ENCODE results near the gene NDUFAF8.

Gene NDUFAF8

DNA sequence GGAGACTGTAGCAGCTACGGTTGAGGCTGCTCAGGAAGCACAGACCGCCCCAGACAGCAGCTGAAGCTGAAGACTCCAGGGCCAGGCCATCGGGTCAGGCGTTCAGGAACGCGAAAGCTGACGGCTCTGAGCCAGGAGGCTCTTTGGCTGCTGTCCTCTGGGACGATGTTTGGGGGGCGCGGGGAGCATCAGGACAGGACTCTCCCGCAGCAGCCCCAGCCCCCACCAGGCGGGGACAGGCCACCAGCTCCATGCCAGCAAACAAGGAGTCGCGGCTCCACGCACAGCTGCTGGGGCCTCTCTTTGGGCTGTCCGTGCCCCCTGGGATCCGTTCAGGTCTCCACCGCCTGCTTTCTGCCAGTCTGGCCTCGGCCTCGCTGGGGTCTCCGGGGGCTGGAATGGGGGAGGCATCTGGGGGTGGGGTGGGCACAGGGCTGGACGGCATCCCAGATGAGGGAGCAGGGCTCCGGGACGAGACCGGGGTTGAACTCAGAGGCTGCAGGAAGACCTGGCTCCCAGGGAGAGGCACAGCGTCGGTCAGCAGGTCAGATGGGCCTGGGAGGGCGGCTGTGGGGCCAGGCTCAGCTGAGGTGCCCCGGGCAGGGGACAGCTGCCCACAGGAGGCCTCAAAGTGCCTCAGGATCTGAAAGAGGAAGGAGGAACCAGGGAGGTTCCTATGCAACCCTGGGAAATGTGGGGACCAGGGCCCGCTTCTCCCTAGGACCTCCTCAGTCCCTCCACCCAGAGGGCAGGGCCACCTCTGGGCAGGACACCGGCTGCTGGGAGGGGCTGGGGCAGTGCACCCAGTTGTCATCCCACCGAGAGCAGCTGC, 10.1 kb upstream of the NDUFAF8 start:
- Histone ChIP-seq H2AFZ (ENCODE audit: low read depth, low read length, severe bottlenecking) (no peak overlapping the region), H3K9ac (ENCODE audit: low read length) (no peak overlapping the region), H3K4me2 (ENCODE audit: low read depth, low read length, poor library complexity, severe bottlenecking) (no peak overlapping the region), H3K27me3 (ENCODE audit: low read length) (no peaks in the 10 kb centered on the region), H3K79me2 (ENCODE audit: insufficient read depth, low read length) (no peaks in the 10 kb centered on the region), H3K4me3 (ENCODE audit: insufficient read depth, low read length, poor library complexity, severe bottlenecking) (no peak overlapping the region), H3K27ac (ENCODE audit: low read depth, low read length) (no peak overlapping the region), H3K9me3 (ENCODE audit: insufficient read depth, low read length) (no peaks in the 10 kb centered on the region), H4K20me1 (ENCODE audit: low read depth, low read length) (no peaks in the 10 kb centered on the region), H3F3A (ENCODE audit: insufficient read depth) (no peaks in the 10 kb centered on the region), H3K36me3 (ENCODE audit: low read length) (no peaks in the 10 kb centered on the region), H3K9me2 (replicated peaks; ENCODE audit: insufficient read depth, low read length) (no peaks in the 10 kb centered on the region)
- TF ChIP-seq, protein P1, sequence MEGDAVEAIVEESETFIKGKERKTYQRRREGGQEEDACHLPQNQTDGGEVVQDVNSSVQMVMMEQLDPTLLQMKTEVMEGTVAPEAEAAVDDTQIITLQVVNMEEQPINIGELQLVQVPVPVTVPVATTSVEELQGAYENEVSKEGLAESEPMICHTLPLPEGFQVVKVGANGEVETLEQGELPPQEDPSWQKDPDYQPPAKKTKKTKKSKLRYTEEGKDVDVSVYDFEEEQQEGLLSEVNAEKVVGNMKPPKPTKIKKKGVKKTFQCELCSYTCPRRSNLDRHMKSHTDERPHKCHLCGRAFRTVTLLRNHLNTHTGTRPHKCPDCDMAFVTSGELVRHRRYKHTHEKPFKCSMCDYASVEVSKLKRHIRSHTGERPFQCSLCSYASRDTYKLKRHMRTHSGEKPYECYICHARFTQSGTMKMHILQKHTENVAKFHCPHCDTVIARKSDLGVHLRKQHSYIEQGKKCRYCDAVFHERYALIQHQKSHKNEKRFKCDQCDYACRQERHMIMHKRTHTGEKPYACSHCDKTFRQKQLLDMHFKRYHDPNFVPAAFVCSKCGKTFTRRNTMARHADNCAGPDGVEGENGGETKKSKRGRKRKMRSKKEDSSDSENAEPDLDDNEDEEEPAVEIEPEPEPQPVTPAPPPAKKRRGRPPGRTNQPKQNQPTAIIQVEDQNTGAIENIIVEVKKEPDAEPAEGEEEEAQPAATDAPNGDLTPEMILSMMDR (IDR thresholded peaks at IDR 0.05; ENCODE audit: insufficient read depth, low read length, poor library complexity, severe bottlenecking): no peak
- TF ChIP-seq EZH2phosphoT487 (conservative IDR thresholded peaks at IDR 0.05; ENCODE audit: low read length): no peak

DNA sequence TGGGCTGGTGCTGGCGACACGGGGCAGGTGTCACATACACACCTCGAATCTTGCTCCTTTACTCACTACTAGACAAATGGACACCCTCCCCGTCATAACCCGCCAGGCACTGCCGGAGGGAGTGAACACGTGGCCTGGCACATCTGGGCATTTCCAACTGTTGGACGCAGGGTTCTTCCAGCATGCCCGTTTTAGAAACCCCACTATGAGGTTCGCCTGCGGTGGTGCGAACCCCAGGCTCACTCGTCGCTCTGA, 9.5 kb upstream of the NDUFAF8 start:
- H3K4me2 ChIP-seq (ENCODE audit: low read depth, low read length, poor library complexity, severe bottlenecking): no peak overlapping the region
- no peak overlapping the region for H3K27ac ChIP-seq (ENCODE audit: low read depth, low read length)
- no peaks in the 10 kb centered on the region for H3K36me3 ChIP-seq (ENCODE audit: low read length)
- H3K9ac ChIP-seq (ENCODE audit: low read length): no peak overlapping the region
- H3K9me2 ChIP-seq (replicated peaks; ENCODE audit: insufficient read depth, low read length): no peaks in the 10 kb centered on the region
- no peaks in the 10 kb centered on the region for H3F3A ChIP-seq (ENCODE audit: insufficient read depth)
- no peaks in the 10 kb centered on the region for H3K27me3 ChIP-seq (ENCODE audit: low read length)
- H3K79me2 ChIP-seq (ENCODE audit: insufficient read depth, low read length): no peaks in the 10 kb centered on the region
- no peaks in the 10 kb centered on the region for H4K20me1 ChIP-seq (ENCODE audit: low read depth, low read length)
- H3K9me3 ChIP-seq (ENCODE audit: insufficient read depth, low read length): no peaks in the 10 kb centered on the region
- no peak overlapping the region for H3K4me3 ChIP-seq (ENCODE audit: insufficient read depth, low read length, poor library complexity, severe bottlenecking)
- TF ChIP-seq, protein P1 (IDR thresholded peaks at IDR 0.05; ENCODE audit: insufficient read depth, low read length, poor library complexity, severe bottlenecking): no peak
- TF ChIP-seq EZH2phosphoT487 (conservative IDR thresholded peaks at IDR 0.05; ENCODE audit: low read length): no peak
- no peak overlapping the region for H2AFZ ChIP-seq (ENCODE audit: low read depth, low read length, severe bottlenecking)

DNA sequence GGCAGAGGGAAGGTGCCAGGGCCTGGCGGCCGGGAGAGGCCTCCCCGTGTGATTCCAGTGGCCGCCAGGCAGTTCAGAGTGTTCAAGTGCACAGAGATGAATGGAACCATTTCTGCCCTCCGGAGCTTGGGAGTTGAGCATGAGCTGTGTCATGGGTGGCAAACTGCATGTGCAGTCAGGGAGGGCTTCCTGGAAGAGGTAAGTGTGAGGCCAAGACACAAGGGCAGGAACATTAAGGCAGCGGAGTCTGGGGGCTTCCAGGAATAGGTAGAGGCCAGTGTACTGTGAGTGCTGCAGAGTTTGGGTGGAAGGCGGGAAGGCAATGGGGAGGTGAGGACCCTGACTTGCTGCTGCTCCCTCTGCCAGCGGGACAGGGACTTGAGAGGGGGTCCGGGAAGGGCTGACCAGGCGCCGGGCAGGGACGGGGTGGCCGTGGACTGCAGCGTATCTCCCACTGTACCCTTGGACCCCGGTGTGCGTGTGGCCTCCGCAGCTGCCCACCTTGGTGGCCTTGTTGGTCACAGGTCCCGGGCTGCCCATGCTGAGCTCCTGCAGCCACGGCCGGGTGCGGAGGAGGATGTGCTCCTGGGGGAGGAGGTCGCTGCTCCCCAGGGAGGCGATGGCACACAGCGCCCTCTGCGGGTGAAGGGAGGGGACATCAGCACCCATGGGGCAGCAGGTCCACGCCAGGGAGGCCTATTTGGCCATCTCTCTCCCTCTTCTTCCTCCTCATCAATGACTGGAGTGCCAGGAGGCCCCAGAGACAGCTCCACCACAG, 8.9 kb upstream of the NDUFAF8 start:
- Histone ChIP-seq H3K27me3 (ENCODE audit: low read length) (no peaks in the 10 kb centered on the region), H2AFZ (ENCODE audit: low read depth, low read length, severe bottlenecking) (no peak overlapping the region), H3K79me2 (ENCODE audit: insufficient read depth, low read length) (no peaks in the 10 kb centered on the region), H3F3A (ENCODE audit: insufficient read depth) (no peaks in the 10 kb centered on the region), H3K27ac (ENCODE audit: low read depth, low read length) (no peak overlapping the region), H3K9me2 (replicated peaks; ENCODE audit: insufficient read depth, low read length) (no peaks in the 10 kb centered on the region), H3K9me3 (ENCODE audit: insufficient read depth, low read length) (no peaks in the 10 kb centered on the region), H3K4me3 (ENCODE audit: insufficient read depth, low read length, poor library complexity, severe bottlenecking) (no peak overlapping the region), H3K9ac (ENCODE audit: low read length) (no peak overlapping the region), H4K20me1 (ENCODE audit: low read depth, low read length) (no peaks in the 10 kb centered on the region), H3K36me3 (ENCODE audit: low read length) (no peaks in the 10 kb centered on the region), H3K4me2 (ENCODE audit: low read depth, low read length, poor library complexity, severe bottlenecking) (no peak overlapping the region)
- TF ChIP-seq EZH2phosphoT487 (conservative IDR thresholded peaks at IDR 0.05; ENCODE audit: low read length): no peak
- TF ChIP-seq, protein P1 (IDR thresholded peaks at IDR 0.05; ENCODE audit: insufficient read depth, low read length, poor library complexity, severe bottlenecking): peak; percentile 27
